Esophagus squamous epithelium (tissue), 4 donors: ENCODE data around the gene SECISBP2.

Experiments
- CTCF ChIP-seq, 6 experiments: fragments of 450-650 bp in 4 of 6; fragments of 200-600 bp in 2 of 6; sonication (generic) in 2 of 6; IDR thresholded peaks; one replicate each; pipeline ENCODE4 v1.5.1; 2016 to 2019; ENCODE audit warnings: antibody characterized with exemption in 6 of 6, mild to moderate bottlenecking in 4 of 6, moderate library complexity in 4 of 6
- POLR2A ChIP-seq, 4 donors: fragments of 450-650 bp; IDR thresholded peaks; one replicate each; pipeline ENCODE4 v1.6.1; 2017; ENCODE audit warnings: antibody characterized with exemption in 4 of 4, mild to moderate bottlenecking in 4 of 4, moderate library complexity in 3 of 4

GRCh38 chr9:89380437-89381307, 62.4 kb downstream of the SECISBP2 start:
- TF ChIP-seq CTCF (IDR thresholded peaks at IDR 0.05) (no peak), POLR2A (IDR thresholded peaks at IDR 0.05) (no peak)
